NT2/D1 (cell line): ENCODE data around the gene PPP5C.

ENCODE experiments used
- SUZ12 ChIP-seq: IDR thresholded peaks from 2 replicates; pipeline ENCODE4 v1.6.1; 2011; ENCODE audit not compliant: insufficient read length, insufficient read depth; ENCODE audit errors: extremely low read depth
- YY1 ChIP-seq: IDR thresholded peaks from 2 replicates; pipeline ENCODE4 v1.6.1; 2011; ENCODE audit not compliant: insufficient read length, insufficient read depth
- ZNF274 ChIP-seq: IDR thresholded peaks from 2 replicates; pipeline ENCODE4 v1.6.1; 2011; ENCODE audit warnings: mild to moderate bottlenecking, low read depth, low read length

DNA sequence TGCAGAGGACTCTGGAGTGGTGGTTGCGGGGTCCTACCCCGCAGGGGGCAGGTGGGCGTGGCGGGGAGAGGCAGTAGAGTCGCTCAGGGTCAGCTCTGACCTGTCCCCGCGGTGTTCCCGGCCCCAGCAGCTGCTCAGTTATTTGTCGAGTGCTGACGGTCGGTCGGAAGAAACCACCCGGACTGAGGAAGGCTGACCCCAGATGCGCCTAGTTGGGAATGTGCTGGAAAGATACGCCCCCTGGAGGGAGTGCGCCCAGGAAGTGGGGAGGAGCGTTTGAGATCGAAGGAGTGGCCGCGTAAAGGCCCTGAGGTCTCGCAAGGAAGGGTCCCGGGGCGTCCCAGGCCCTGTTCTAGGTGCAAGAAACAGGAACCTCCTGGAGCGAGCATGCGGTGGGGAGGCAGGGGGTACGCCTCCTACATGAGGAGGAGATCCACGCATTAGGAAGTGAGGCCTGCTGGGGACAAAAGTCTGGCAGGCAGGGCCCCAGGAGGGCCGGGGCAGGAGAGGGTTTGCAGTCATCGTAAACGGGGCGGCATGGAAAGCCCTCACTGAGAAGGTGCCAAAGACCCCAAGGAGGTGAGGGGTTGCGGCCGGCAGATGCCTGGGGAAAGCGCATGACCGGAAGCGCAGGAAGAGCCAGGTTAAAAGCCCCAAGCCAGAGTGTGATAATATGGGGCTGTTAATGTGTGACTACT, 57.3 kb downstream of the PPP5C start:
- no peak for TF ChIP-seq SUZ12
- no peak for TF ChIP-seq ZNF274
- TF ChIP-seq YY1 = no peak
